ENCODE measurements around the gene MYRF. TPM values are rescaled to one million over a fixed set of nuclear protein-coding genes. Genes with fewer than 3 reads are reported as not detected.

The MYRF gene
- total RNA-seq, 1 donor from 2014 or later, result 117 TPM

- no peak for DNase-seq (ENCODE audit: low spot score, unreplicated experiment)
- no peak overlapping the region for H3K27ac Mint-ChIP-seq
- H3K27me3 Mint-ChIP-seq, result no peaks in the 10 kb centered on the region
- no peaks in the 10 kb centered on the region for H3K9me3 Mint-ChIP-seq (ENCODE audit: low read depth)
- H3K36me3 Mint-ChIP-seq (ENCODE audit: insufficient read depth), result peaks cover 1% of the 10 kb centered on the region
- H3K4me1 Mint-ChIP-seq (ENCODE audit: low read depth), result peaks cover 35% of the 10 kb centered on the region
- TF ChIP-seq CTCF (IDR thresholded peaks at IDR 0.05; ENCODE audit: unreplicated experiment), result no peak
- no peak overlapping the region for H3K4me3 Mint-ChIP-seq (ENCODE audit: low read depth)
Observed at GRCh38 chr11:61763930-61764605, 11.6 kb downstream of the MYRF start.

GRCh38 chr11:61764606-61765260 is 12.3 kb downstream of the MYRF start:
- H3K4me1 Mint-ChIP-seq (ENCODE audit: low read depth), result peaks cover 33% of the 10 kb centered on the region
- H3K27me3 Mint-ChIP-seq, result no peaks in the 10 kb centered on the region
- no peak overlapping the region for H3K4me3 Mint-ChIP-seq (ENCODE audit: low read depth)
- peaks cover 1% of the 10 kb centered on the region for H3K36me3 Mint-ChIP-seq (ENCODE audit: insufficient read depth)
- no peaks in the 10 kb centered on the region for H3K9me3 Mint-ChIP-seq (ENCODE audit: low read depth)
- no peak for DNase-seq (ENCODE audit: low spot score, unreplicated experiment)
- H3K27ac Mint-ChIP-seq, result no peak overlapping the region
- peak; percentile 10 for TF ChIP-seq CTCF (IDR thresholded peaks at IDR 0.05; ENCODE audit: unreplicated experiment)

- Mint-ChIP-seq H3K4me1 (ENCODE audit: low read depth) (peaks cover 28% of the 10 kb centered on the region), H3K9me3 (ENCODE audit: low read depth) (no peaks in the 10 kb centered on the region), H3K4me3 (ENCODE audit: low read depth) (no peak overlapping the region), H3K36me3 (ENCODE audit: insufficient read depth) (peaks cover 1% of the 10 kb centered on the region), H3K27ac (no peak overlapping the region), H3K27me3 (no peaks in the 10 kb centered on the region)
- DNase-seq (ENCODE audit: low spot score, unreplicated experiment), result no peak
- TF ChIP-seq CTCF (IDR thresholded peaks at IDR 0.05; ENCODE audit: unreplicated experiment), result no peak
Observed at GRCh38 chr11:61765550-61766253, 13.3 kb downstream of the MYRF start.

GRCh38 chr11:61766353-61766841 is 14.0 kb downstream of the MYRF start:
- H3K4me1 Mint-ChIP-seq (ENCODE audit: low read depth), result peaks cover 32% of the 10 kb centered on the region
- no peak for DNase-seq (ENCODE audit: low spot score, unreplicated experiment)
- no peaks in the 10 kb centered on the region for H3K9me3 Mint-ChIP-seq (ENCODE audit: low read depth)
- no peak overlapping the region for H3K4me3 Mint-ChIP-seq (ENCODE audit: low read depth)
- peak overlapping the region; percentile 45 for H3K27ac Mint-ChIP-seq
- no peaks in the 10 kb centered on the region for H3K27me3 Mint-ChIP-seq
- peaks cover 1% of the 10 kb centered on the region for H3K36me3 Mint-ChIP-seq (ENCODE audit: insufficient read depth)
- no peak for TF ChIP-seq CTCF (IDR thresholded peaks at IDR 0.05; ENCODE audit: unreplicated experiment)

- H3K27me3 Mint-ChIP-seq, result no peaks in the 10 kb centered on the region
- DNase-seq (ENCODE audit: low spot score, unreplicated experiment), result no peak
- peaks cover 3% of the 10 kb centered on the region for H3K36me3 Mint-ChIP-seq (ENCODE audit: insufficient read depth)
- H3K4me3 Mint-ChIP-seq (ENCODE audit: low read depth), result peak overlapping the region; percentile 24
- H3K27ac Mint-ChIP-seq, result peak overlapping the region; percentile 92
- TF ChIP-seq CTCF (IDR thresholded peaks at IDR 0.05; ENCODE audit: unreplicated experiment), result no peak
- no peaks in the 10 kb centered on the region for H3K9me3 Mint-ChIP-seq (ENCODE audit: low read depth)
- H3K4me1 Mint-ChIP-seq (ENCODE audit: low read depth), result peaks cover 22% of the 10 kb centered on the region
Observed at GRCh38 chr11:61768376-61769076, 16.1 kb downstream of the MYRF start.

All from progenitor cell of endocrine pancreas (in vitro differentiated cells).